GM12892 (cell line): ENCODE results near the gene COPZ1.

Experiments used
- POLR2A ChIP-seq: IDR thresholded peaks from 2 replicates; pipeline ENCODE4 v1.6.1; 2011; ENCODE audit warnings: low read depth, low read length, control low read depth
- POLR2AphosphoS5 ChIP-seq: IDR thresholded peaks from 2 replicates; pipeline ENCODE4 v1.6.1; 2011; ENCODE audit warnings: low read depth, low read length, control low read depth
- TAF1 ChIP-seq: IDR thresholded peaks from 2 replicates; pipeline ENCODE4 v1.6.1; 2011; ENCODE audit warnings: low read depth, mild to moderate bottlenecking, control low read depth, low read length, borderline replicate concordance

DNA sequence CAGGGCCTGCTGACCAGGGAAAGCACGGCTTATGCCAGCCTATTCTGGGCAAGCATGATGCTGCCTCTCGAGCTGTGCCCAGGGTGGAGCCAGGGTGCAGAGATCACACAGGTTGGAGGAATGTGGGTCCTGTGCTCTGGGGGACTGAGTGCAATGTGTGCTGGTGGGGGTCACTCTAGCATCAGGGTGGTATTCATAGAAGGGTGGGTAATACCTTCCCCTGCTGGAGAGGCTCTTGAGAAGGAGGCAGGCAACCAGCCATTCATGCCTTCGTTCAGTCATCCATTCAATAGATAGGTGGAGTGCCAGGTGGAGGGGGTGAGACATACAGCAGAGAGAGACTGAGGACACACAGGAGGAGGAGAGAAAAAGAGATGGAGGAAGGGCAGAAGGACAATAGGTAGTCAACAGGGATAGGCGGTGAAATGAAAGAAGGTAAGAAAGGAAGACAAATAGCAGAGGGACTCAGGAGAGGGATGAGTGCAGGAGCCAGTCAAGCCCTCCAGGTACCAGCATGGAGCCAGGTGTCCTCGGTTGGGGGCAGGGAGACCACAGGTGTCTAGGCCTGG is 64.8 kb downstream of the COPZ1 start:
- TF ChIP-seq POLR2AphosphoS5 (no peak), POLR2A (no peak), TAF1 (no peak)
